Activated CD8-positive, alpha-beta memory T cell treated with anti-CD3 and anti-CD28 coated beads for 1 hour (primary cell): ENCODE measurements around the gene TNFRSF14.

Source experiments
- DNase-seq, 2 donors: peaks; one replicate each; pipeline ENCODE4 v3.0.0-alpha.2; 2020; ENCODE audit warnings: low read depth in 1 of 2; ENCODE audit errors: extremely low read depth in 1 of 2

Gene TNFRSF14

GRCh38 chr1:2611621-2612437 is 55.7 kb downstream of the TNFRSF14 start:
- no peak for DNase-seq

GRCh38 chr1:2612591-2613365 is 56.6 kb downstream of the TNFRSF14 start:
- DNase-seq = no peak
